NCI-H526 (cell line): ENCODE data around the gene UNC5B.

Experiments used
- DNase-seq, 2 experiments: peaks; one replicate each; lab custom pipeline; 2025; lab: John Stamatoyannopoulos, UW

UNC5B gene

DNA sequence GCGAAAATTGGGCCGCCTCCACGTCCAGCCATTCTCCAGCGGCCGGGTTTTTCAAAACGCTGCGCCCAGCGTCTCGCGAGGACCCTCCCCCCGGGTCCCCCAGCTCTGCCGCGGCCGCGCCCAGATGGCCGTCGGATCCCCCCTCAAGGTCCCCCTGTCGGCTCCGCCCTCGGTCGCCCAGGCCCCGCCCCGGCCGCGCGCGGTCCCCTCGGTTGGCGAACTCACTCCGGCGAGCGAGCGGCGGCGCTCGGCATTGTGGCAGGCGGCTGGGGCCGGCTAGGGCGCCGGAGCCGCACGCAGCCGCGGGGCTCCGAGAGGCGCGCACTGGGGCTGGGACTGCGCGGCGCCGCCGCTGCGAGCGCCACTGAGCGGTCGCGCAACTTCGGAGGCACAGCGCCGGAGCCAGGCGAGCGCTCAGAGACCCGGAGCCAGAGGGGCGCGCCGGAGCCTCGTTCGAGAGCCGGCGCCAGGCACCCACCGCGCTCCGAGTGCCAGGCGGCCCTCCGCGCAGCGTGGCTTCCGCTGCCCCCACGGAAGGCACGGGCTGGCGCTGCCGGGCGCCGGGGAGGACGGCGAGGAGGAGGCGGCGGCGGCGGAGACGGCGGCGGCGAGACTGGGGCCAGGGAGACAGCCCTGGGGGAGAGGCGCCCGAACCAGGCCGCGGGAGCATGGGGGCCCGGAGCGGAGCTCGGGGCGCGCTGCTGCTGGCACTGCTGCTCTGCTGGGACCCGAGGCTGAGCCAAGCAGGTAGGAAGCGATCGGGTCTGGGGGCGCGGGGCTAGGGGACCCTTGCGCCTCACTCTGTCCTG lies at the start of gene UNC5B:
UNC5B (plus strand) TSS at position 253 of the 809 bp plus-strand sequence; CDS start at position 669, 416 bp downstream.
- DNase-seq = peak; percentile 34 to 94

DNA sequence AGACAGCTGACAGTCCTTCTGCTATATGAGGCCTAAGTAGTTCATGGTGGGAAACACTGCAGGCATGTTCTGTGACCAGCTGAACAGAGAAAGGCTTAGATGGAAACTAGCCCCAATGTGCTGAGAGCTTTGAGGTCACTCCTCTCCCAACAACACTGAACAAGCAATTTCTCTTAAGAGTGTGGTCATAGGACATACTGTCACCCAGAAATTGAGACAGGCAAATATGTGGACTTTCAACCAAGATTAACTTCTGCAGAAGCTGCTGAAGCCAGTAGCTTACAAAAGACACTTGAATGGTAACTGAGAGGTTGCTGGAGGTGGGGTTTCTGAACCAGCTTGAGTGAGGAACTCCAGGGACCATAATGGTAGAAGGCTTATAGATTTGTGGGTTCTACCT lies 38.9 kb upstream of the UNC5B start:
- DNase-seq = no peak

DNA sequence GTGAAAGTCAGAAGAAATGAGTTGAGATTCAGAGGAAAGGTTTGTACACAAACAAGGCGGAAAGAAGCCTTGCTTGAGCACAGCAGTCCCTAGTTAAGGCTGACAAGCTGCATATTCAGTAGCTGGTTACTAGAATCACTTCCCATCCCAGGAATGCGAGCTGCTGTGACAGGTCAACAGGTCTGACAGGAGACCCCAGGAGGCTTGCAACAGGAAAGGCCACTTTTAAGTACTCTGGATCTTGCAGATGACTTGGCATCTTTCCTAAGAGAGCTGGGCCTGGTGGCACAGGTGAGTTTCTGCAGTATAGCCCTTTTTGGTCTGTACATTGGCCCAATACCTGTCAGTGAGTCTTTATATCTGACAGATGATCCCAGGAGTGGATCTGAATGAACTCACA lies 35.7 kb upstream of the UNC5B start:
- no peak for DNase-seq

DNA sequence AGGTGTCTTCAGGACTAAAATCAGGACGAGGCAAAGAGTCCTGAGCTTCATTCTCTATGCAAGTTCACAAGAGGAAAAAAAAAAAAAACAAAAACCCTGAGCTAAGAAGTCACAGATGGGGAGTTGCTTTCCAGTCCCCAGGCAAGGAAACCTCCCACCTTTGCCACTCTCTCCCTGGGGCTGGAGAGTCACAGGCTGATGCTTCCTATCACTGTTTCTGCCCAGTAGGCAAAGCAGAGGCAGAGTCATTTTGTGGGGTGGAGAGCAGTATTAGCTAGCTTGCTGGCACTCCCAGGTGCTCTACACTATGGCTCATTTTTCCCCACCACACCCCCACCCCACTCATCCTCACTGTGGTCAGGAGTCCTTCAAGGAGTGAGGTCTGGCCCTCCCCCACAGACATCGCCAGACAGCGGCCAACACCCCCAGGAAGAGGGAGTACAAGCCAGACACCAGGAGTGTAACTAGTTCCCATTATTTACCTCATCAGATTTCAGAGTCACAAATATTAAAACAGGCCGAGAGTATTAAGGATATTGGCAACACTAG lies 34.6 kb upstream of the UNC5B start:
- no peak for DNase-seq

DNA sequence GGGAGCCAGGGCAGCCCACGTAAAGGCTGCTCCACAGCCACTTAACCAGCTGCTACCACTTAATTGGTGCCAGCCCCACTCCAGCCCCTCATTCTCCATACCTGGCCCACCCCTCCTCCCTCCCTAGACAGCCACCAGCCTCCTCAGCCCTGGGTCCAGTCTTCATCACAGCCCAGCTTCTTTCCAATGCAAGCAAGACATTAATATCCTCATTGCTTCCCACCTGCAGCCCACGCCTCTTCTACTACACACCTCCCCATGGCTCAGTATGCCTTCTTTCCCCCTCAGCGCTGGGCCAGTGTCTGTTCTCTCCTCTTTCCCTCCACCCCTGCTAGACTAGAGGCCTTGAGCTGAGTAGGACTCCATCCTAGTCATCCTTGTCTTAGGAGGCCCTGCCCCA lies 33.5 kb upstream of the UNC5B start:
- DNase-seq = no peak

DNA sequence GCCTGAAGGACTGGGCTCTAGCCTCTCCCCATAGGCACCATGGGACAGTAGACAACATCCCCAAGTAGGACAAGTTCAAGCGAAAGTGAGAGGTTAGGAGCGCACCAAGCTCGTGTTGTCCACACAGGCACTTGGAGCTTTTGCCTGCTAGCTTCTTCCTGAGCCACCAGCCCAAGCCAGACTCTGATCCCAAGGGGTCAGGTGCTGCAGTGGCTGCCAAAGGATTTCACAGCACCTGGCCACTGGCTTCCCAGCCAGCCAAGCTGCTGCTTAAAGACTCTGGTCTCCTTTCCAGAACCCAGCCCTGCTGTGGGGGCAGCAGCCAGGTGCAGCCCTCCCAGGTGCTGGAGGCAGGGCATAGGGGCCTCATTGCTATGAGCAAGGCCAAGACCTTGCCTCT lies 33.0 kb upstream of the UNC5B start:
- no peak for DNase-seq

DNA sequence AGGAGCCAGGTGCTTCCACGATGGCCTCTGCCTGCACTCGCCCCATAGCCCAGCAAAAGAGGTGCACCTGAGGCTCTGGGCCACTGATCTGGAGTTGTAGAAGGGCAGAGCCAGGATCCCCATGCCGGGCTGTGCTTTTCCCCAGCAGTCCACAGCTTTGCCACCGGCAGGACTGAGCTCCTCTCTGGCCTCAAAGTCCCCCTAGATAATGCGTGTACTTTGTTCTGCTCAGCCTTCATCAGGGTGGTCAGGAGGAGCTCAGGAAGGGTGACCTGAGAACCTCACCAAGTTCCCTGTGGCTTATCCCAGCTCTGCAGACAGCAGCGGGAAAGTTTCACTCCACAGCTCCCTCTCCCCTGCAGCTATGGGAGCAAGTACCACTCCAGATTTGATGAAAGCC lies 27.9 kb upstream of the UNC5B start:
- no peak for DNase-seq

DNA sequence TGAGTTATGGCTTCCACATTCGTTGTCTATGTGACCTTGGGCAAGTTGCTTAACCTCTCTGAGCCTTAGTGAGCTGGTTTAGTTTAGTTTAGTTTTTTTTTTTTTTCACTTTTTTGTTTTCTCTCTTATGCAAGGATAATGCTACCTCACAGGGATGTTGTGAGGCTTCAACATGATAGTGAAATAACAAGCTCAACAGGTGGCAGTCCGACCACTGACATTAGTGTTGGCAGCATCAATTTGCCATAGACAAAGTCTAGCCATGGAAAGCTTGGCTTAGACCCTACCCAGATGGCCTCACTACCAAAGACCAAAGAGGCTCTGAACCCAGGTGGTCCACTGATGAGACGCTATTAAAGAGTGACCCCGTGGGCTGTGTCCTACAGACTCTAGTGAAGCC lies 27.2 kb upstream of the UNC5B start:
- no peak for DNase-seq

DNA sequence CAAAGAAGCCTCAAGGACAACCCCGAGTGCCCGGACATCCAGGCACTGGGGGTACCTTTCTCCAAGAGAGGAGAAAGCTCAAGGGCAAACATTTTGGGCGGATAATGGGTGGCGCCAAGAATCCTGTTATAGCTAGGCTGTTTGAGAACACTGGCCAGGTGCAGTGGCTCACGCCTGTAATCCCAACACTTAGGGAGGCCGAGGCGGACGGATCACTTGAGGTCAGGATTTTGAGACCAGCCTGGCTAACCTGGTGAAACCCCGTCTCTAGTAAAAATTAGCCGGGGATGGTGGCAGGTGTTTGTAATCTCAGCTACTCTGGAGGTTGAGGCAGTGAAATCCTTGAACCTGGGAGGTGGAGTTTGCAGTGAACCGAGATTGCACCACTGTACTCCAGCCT lies 25.2 kb upstream of the UNC5B start:
- no peak for DNase-seq

DNA sequence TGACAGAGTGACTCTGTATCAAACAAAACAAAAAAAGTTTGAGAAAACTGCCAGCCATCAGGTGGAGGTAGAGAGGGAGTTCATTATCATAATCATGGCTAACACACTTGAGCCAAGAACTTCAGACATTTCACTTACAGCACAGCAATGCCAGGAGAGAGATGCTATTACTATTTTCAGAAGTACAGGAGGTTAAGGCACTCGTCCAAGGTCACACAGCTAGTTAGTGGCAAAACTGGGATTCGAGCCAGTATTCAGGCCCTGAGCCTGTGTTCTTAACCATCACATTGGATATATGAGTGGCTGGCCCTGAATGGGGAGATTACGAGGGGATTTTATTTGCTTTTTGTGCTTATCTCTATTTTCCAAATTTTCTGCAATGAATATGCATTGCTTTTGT lies 24.8 kb upstream of the UNC5B start:
- DNase-seq = no peak

DNA sequence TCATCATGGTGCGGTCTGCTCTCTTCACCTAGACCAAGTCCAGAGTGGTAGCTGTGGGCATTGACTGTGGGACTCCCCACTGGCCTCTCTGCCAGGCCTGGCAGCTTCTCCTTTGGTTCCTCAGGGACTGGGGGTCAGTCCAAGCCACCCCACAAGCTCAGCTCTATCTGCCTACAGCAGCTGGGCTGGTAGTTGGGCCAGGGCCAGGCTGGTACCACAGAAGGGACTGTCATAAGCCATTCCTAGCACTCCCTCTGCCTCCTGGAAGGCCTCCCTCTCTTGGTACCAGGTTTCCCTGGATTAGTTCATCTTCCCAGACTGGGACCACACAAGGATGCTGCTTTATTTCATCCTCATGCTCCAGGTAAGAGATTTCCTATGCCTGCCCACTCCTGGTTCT lies 24.2 kb upstream of the UNC5B start:
- DNase-seq = no peak

DNA sequence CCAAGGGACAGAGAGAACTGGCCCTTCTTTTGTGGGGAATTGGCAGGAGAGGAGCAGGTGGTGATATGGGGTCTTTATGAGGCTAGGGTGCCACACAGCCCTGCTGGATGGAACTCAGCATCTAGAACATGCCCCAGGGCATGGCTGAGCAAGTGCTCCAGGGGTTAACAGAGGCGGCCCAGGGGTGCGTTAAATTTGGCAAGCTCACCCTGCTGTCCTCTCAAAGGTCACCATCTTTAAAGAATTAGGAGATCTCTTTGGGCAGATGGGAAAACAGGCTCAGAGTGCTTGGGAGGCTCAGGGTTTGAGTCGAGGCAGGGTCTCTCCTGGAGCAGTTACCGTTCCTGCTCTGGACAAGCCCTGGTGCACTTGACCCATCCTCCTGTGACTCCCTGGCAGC lies 21.4 kb upstream of the UNC5B start:
- DNase-seq = no peak

DNA sequence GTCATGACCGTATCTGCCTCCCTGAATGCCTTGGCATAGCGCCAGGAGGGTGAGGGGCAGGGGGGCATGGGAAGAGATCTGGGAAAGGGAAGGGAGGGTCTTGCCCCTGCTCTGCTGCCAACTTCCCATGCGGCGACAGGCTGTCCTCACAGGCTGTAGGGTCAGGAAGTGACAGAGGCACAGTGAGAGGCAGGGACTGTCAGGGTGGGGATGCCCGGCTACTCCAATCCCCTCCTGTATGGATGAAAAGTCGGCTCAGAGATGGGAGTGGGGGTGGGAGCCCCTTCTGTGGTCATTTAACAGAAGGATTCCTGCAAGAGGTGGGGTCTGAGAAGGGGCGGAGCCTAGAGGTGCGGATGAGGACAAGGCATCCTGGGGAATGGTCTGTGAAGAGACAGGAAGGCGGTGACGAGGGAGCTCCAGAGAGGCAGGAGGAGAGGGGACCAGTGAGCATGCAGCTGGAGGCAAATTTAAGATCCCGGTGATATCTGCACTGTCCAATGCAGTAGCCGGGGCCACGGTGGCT lies 20.8 kb upstream of the UNC5B start:
- no peak for DNase-seq

DNA sequence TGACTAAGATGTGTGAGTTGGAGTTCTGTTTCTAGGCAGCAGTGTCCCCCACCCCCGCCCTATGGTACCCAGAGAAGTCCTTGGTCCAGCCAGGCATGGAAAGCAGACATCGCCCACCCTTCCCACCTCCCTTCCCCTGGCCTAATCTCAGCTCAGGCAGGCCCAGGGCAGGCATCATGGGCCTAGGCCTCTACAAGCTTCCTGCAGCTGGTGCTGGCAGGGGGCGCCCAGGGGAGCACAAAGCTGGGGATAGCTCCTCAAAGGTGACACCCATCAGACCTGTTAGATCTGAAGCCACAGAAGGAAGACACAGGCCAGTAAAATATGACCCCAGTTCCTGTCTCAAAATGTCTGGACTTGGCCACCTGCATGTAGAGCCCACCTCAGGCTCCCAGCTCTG lies 18.9 kb upstream of the UNC5B start:
- DNase-seq = no peak

DNA sequence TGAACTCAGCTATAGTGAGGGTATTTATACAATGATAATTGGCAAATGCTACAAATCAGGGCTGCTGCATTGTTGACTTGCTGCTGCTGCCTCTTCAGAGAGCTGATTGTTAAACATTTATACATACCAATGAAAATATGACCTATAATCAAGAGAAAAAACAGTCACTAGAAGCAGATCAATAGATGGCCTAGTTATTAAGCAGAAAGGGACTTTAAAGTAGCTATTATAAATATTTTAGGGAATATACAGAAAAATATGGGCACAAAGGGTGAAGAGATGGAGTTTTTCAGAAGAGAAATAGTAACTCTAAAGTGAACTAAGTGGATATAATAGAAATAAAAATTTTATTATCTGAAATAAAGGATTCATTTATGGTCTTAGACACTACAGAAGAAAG lies 14.4 kb upstream of the UNC5B start:
- DNase-seq = no peak

DNA sequence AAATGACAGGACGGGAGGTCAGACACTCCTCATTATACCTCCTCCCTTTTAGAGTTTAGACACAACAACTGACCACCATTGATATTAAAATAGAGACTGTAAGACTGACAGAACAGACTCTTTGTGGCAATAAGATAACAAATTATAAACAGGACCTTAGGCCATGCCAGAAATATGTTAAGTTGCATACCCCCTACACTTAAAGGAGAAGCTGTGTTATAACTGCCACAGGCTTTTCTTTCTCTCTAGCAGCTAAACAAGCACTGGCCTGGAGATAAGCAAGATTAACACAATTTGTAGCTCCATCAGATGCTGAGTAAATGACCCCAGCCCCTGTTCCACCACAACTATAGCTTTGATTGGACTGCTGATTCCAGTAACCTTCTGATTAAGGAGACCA lies 10.5 kb upstream of the UNC5B start:
- DNase-seq = no peak

DNA sequence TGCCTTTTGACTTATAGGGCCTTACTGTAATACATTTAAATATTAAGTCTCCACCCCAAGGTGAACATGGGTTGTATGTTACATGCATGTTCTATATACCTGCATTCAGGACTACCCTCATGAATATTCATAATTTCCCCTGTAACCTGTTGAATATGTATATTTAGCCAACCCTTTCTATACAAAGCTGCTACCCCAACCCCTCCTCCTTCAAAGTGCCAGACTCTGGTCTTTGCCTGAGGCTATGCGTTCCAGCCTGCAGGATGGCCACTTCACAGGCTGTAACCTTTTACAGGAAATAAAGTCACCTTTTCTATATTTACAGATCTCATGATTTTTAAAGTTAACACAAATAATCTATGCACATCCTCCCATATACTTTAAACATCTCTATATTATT lies 10.1 kb upstream of the UNC5B start:
- peak; percentile 20 to 56 for DNase-seq

DNA sequence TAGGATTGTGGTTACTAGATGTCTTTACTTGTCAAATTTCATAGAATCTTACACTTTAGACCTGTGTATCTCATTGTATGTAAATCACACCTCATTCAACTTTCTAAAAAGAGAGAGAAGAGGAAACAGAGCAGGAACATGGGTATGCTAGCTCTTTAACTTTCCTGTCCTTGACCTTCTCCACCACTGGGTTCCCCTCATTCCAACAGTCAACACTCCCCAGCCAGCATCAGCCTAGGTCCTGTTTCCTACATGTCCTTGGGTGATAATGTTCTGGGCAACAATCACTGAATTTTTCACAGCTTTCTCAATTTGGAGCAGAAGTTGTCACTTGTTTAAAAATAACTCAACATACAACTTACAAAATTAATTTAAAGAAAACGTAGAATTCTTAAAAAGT lies 9.2 kb upstream of the UNC5B start:
- DNase-seq = no peak

DNA sequence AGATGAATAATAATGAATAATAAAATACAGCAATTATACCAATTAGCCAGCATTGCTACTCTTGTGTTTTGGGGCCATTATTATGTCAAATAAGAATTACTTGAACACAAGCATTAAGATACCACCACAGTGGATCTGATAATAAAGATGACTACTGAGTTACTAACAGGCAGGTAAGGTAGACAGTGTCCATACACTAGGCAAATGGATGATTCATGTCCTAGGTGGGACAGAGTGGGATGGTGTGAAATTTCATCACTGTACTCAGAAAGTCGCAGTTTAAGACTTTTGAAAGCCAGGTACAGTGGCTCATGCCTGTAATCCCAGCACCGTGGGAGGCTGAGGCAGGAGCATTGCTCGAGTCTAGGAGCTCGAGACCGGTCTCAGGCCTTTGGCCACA lies 8.7 kb upstream of the UNC5B start:
- no peak for DNase-seq

DNA sequence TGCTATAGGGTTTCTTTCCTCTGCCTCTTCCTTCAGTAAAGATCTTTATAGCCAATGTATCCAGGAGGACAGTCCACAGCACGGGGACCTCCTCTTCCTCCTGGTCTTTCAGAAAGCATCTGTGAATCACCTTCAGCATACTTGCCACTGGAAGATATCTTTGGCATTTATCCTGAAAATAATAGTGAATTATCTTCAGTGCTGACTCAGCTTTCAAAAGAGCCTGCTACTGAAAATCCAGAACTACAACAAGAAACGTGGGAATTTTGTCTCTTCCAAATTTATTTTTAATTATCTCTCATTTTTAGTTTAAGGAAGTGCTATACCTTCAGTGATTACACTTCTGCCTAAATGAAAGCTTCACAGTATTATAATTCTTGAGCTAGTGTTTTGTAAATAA lies 7.6 kb upstream of the UNC5B start:
- DNase-seq = no peak

DNA sequence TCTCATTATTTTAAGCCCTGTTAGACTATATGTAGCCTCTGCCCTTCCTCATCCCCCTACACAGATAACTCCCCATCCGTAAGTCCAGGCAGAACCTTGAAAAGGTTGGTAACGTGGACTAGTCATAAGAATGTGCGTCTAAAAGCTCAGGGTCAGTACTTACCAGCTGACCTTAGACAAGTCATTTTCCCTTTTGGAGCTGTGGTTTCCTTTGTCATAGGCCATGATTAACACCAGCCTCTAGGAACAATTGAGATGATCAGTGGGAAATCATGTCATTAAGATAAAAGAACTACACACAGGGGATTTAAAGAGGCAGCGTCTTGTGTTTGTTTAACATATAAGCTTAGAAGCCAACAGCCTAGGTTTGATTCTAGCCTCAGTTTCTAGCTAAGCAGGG lies 6.9 kb upstream of the UNC5B start:
- DNase-seq = no peak

DNA sequence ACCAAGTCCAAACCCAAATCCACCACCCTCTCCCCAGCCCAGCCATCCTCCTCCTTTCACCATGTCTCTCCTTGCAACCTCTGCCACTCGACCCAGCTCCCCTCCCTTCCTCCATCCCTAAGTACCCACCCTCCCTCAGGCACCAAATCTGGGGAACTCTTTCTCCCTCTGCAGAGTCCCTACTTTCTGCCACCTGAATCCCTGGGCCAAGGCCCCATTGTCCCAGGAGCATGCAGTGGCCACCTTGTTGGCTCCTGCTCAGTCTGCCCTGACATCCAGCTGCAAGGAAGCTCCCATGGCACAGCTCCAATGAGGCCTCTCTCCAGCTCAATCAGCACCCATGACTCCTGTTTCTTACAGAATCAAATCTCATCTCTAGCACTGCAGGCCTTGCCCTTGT lies 5.5 kb upstream of the UNC5B start:
- no peak for DNase-seq

DNA sequence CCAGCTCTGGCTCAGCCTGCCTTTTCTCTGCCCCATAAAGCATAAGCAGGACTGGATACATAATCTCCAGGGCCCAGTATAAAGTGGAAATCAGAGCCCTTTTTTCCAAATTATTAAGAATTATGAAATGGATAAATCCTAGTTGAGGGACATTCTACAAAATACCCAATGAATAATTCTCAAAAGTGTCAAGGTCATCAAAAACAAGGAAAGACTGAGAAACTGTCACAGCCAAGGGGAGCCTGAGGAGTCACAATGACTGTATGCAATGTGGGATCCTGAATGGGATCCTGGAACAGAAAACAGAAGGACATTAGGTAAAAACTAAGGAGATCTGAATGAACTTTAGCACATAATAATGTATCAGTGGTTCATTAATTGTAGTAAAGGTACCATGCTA lies 4.8 kb upstream of the UNC5B start:
- DNase-seq = no peak

DNA sequence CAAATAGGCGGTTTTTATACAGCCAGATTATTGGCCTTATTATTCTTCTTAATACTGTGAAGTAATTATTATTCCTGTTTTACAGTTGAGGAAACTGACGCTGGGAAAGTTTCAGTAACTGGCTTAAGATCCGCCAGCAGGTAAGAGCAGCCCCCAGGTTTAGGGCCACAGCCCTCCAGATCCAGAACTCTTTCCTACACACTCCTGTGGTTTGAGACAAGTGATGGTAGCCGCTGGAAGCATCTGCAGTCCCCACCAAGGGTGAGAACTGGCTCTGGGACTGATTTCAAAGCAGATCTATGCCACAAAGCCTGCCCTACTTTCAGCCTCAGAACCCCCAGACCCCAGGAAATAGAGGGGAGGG lies 3.0 kb upstream of the UNC5B start:
- no peak for DNase-seq
